CD4-positive, alpha-beta T cell treated with Interleukin-6 for 4 hours (primary cell): ENCODE results near the gene GASK1A.
"Not testable (repeated sequence)": the region's sequence is repeated elsewhere in the genome, so short reads cannot be mapped to it uniquely, and the experiment has no call there.

ENCODE experiments used
- DNase-seq: peaks from one replicate; pipeline ENCODE4 v3.0.0-alpha.2; 2020; ENCODE audit warnings: mixed read lengths

GASK1A gene

GRCh38 chr3:42979044-42979972 is at the start of gene GASK1A:
GASK1A (plus strand) TSS chr3:42979311; CDS start chr3:42979643, 332 bp downstream.
- DNase-seq: peak; percentile 42

GRCh38 chr3:42934111-42934510 is 45.0 kb upstream of the GASK1A start:
- no peak for DNase-seq

- DNase-seq: no peak
Measured at GRCh38 chr3:42934910-42935309, 44.2 kb upstream of the GASK1A start.

- peak; percentile 41 for DNase-seq
Measured at GRCh38 chr3:42935472-42935871, 43.6 kb upstream of the GASK1A start.

GRCh38 chr3:42936157-42936981 is 42.7 kb upstream of the GASK1A start:
- no peak for DNase-seq

GRCh38 chr3:42937334-42937733 is 41.8 kb upstream of the GASK1A start:
- DNase-seq: no peak

GRCh38 chr3:42942693-42943092 is 36.4 kb upstream of the GASK1A start:
- no peak for DNase-seq

- no peak for DNase-seq
Measured at GRCh38 chr3:42946050-42946449, 33.1 kb upstream of the GASK1A start.

- no peak for DNase-seq
Measured at GRCh38 chr3:42957573-42957972, 21.5 kb upstream of the GASK1A start.

GRCh38 chr3:42960282-42960681 is 18.8 kb upstream of the GASK1A start:
- no peak for DNase-seq

- no peak for DNase-seq
Measured at GRCh38 chr3:42960786-42961185, 18.3 kb upstream of the GASK1A start.

GRCh38 chr3:42961633-42962032 is 17.5 kb upstream of the GASK1A start:
- peak; percentile 56 for DNase-seq

- DNase-seq: no peak
Measured at GRCh38 chr3:42963269-42963668, 15.8 kb upstream of the GASK1A start.

GRCh38 chr3:42964266-42964665 is 14.8 kb upstream of the GASK1A start:
- no peak for DNase-seq

GRCh38 chr3:42970557-42970956 is 8.6 kb upstream of the GASK1A start:
- DNase-seq: no peak

- DNase-seq: no peak
Measured at GRCh38 chr3:42970976-42971772, 7.9 kb upstream of the GASK1A start.

- not testable (repeated sequence) for DNase-seq
Measured at GRCh38 chr3:42974906-42975305, 4.2 kb upstream of the GASK1A start.

- no peak for DNase-seq
Measured at GRCh38 chr3:42975456-42975855, 3.7 kb upstream of the GASK1A start.

- no peak for DNase-seq
Measured at GRCh38 chr3:42975955-42976354, 3.2 kb upstream of the GASK1A start.

- no peak for DNase-seq
Measured at GRCh38 chr3:42980209-42980608, 1.1 kb downstream of the GASK1A start.

- no peak for DNase-seq
Measured at GRCh38 chr3:42980909-42981308, 1.8 kb downstream of the GASK1A start.

- DNase-seq: no peak
Measured at GRCh38 chr3:42982645-42983412, 3.7 kb downstream of the GASK1A start.
